HepG2 (cell line): ENCODE measurements around the gene PMVK. TPM values are rescaled to one million over a fixed set of nuclear protein-coding genes. Genes with fewer than 3 reads are reported as not detected.

ENCODE experiments used
- ARNT ChIP-seq: fragments of 450-650 bp; IDR thresholded peaks from 2 replicates; pipeline ENCODE4 v1.6.1; 2017
- BCL3 ChIP-seq: sonication (generic); formaldehyde crosslinking; IDR thresholded peaks from 2 replicates; pipeline ENCODE4 v1.5.1; 2020; ENCODE audit warnings: mild to moderate bottlenecking, missing genetic modification reagents, moderate library complexity
- CEBPZ ChIP-seq: IDR thresholded peaks from 2 replicates; pipeline ENCODE4 v1.6.1; 2012; ENCODE audit warnings: low read length, improper control_type of control experiment
- CREM ChIP-seq, 2 experiments: sonication (generic) in 1 of 2; formaldehyde crosslinking in 1 of 2; IDR thresholded peaks; 2 replicates each; pipeline versions ENCODE4 v1.4.0 to v1.6.1; 2016 to 2020; ENCODE audit warnings: antibody characterized with exemption in 1 of 2, mild to moderate bottlenecking in 1 of 2, missing genetic modification reagents in 1 of 2
- GABPA ChIP-seq, 2 experiments: IDR thresholded peaks; 2 replicates each; pipeline ENCODE4 v1.6.1; 2011 to 2016; ENCODE audit warnings: low read depth in 2 of 2, low read length in 1 of 2, missing biosample characterization in 1 of 2, missing genetic modification characterization in 1 of 2
- GATAD1 ChIP-seq: IDR thresholded peaks from 2 replicates; pipeline ENCODE4 v1.6.1; 2016; ENCODE audit warnings: missing genetic modification reagents, missing compliant biosample characterization
- HIVEP1 ChIP-seq: sonication (generic); formaldehyde crosslinking; IDR thresholded peaks from 2 replicates; pipeline ENCODE4 v1.4.0; 2020; ENCODE audit warnings: mild to moderate bottlenecking, missing genetic modification reagents
- JUN ChIP-seq: sonication (generic); formaldehyde crosslinking; IDR thresholded peaks from 2 replicates; pipeline ENCODE4 v1.4.0; 2020; ENCODE audit warnings: mild to moderate bottlenecking, missing genetic modification reagents
- KAT7 ChIP-seq: IDR thresholded peaks from 2 replicates; pipeline ENCODE4 v1.6.1; 2018; ENCODE audit warnings: borderline replicate concordance, missing compliant biosample characterization
- KDM4B ChIP-seq: sonication (generic); formaldehyde crosslinking; IDR thresholded peaks from 2 replicates; pipeline ENCODE4 v1.4.0; 2020; ENCODE audit warnings: missing genetic modification reagents
- NCOA2 ChIP-seq: sonication (generic); formaldehyde crosslinking; IDR thresholded peaks from 2 replicates; pipeline ENCODE4 v1.8.0; 2022; ENCODE audit warnings: inconsistent platforms
- NR3C1 ChIP-seq: sonication (generic); formaldehyde crosslinking; IDR thresholded peaks from 2 replicates; pipeline ENCODE4 v1.4.0; 2020; ENCODE audit warnings: missing genetic modification reagents
- PHF21A ChIP-seq: sonication (generic); formaldehyde crosslinking; IDR thresholded peaks from 2 replicates; pipeline ENCODE4 v1.5.0; 2020; ENCODE audit warnings: mild to moderate bottlenecking, missing genetic modification reagents
- PHF5A ChIP-seq: IDR thresholded peaks from one replicate; pipeline ENCODE4 v1.6.1; 2018; ENCODE audit warnings: low read depth, missing genetic modification reagents; ENCODE audit not compliant: unreplicated experiment
- PRDM10 ChIP-seq: sonication (generic); formaldehyde crosslinking; IDR thresholded peaks from 2 replicates; pipeline ENCODE4 v1.4.0; 2020; ENCODE audit warnings: low read depth, missing genetic modification reagents
- SOX5 ChIP-seq: IDR thresholded peaks from 2 replicates; pipeline ENCODE4 v1.6.1; 2016; ENCODE audit warnings: borderline replicate concordance
- U2AF2 ChIP-seq: fragments of 200-400 bp; formaldehyde crosslinking; IDR thresholded peaks from 2 replicates; pipeline ENCODE4 v1.6.1; 2017; ENCODE audit warnings: low read depth, mild to moderate bottlenecking, low read length
- ZEB1 ChIP-seq: IDR thresholded peaks from 2 replicates; pipeline ENCODE4 v1.6.1; 2012; ENCODE audit warnings: mild to moderate bottlenecking, low read depth, inconsistent platforms; ENCODE audit not compliant: insufficient replicate concordance
- ZNF468 ChIP-seq: sonication (generic); formaldehyde crosslinking; IDR thresholded peaks from 2 replicates; pipeline ENCODE4 v1.8.0; 2022; ENCODE audit warnings: mild to moderate bottlenecking, moderate library complexity, missing genetic modification reagents
- ZNF576 ChIP-seq: sonication (generic); formaldehyde crosslinking; IDR thresholded peaks from 2 replicates; pipeline ENCODE4 v1.4.0; 2020; ENCODE audit warnings: mild to moderate bottlenecking, missing genetic modification reagents
- polyA plus RNA-seq, 8 experiments: library from polyadenylated mRNA; depleted of rRNA in 3 of 8; stranded (reverse) in 7 of 8; unstranded in 1 of 8; fragments of >200 nt; fragmentation: Illumina TruSeq in 4 of 8; extraction: Trizol in 4 of 8; gene quantifications; 2 replicates each; pipeline versions ENCODE4 v1.2.1 to v1.2.3, GENCODE V29; 2011 to 2016; ENCODE audit warnings: low read depth in 4 of 8, missing spikeins in 1 of 8, mixed read lengths in 1 of 8; ENCODE audit not compliant: insufficient read depth in 1 of 8
- total RNA-seq, 5 experiments: library from RNA; depleted of rRNA; stranded (reverse); fragments of >200 nt; fragmentation: Illumina TruSeq; extraction: Trizol; gene quantifications; 2 replicates each; pipeline ENCODE4 v1.2.3, GENCODE V29; 2016; ENCODE audit warnings: low read depth in 1 of 5

PMVK gene
- total and polyA plus RNA-seq, 2 of the 13 experiments (the other 11 are each of a cell fraction or from before 2014, with no cell fraction given): 3.9 to 12.6 TPM

- TF ChIP-seq KDM4B (0 out of 2 replicates have a peak, but pooled peaks have one; percentile 1), PHF21A (CRISPR knock-in tag) (no peak), GATAD1 (CRISPR knock-in tag) (no peak), NR3C1 (CRISPR knock-in tag) (no peak), ARNT (no peak), GABPA (IDR thresholded peaks at IDR 0.05; ENCODE audit: low read depth, low read length) (no peak), GABPA (CRISPR knock-in tag; IDR thresholded peaks at IDR 0.05; ENCODE audit: low read depth) (no peak), ZEB1 (no peak), JUN (CRISPR knock-in tag) (no peak), NCOA2 (CRISPR knock-in tag) (no peak), PHF5A (CRISPR knock-in tag) (no peak), SOX5 (CRISPR knock-in tag) (0 out of 2 replicates have a peak, but pooled peaks have one; percentile 6), BCL3 (CRISPR knock-in tag) (no peak), ZNF468 (no peak), U2AF2 (no peak), CEBPZ (no peak), KAT7 (0 out of 2 replicates have a peak, but pooled peaks have one; percentile 23), CREM (IDR thresholded peaks at IDR 0.05) (no peak), CREM (CRISPR knock-in tag; IDR thresholded peaks at IDR 0.05) (no peak), PRDM10 (CRISPR knock-in tag) (no peak; the same call in 1 of the 2 replicates), HIVEP1 (CRISPR knock-in tag) (0 out of 2 replicates have a peak, but pooled peaks have one; percentile 32), ZNF576 (no peak)
These were observed 38.4 kb upstream of the PMVK start (continued) for GRCh38 chr1:154974808-154975408.
